GM12892 (cell line): ENCODE data around the gene LIN28A.

Source experiments
- POLR2A ChIP-seq: IDR thresholded peaks from 2 replicates; pipeline ENCODE4 v1.6.1; 2011; ENCODE audit warnings: low read depth, low read length, control low read depth
- POLR2AphosphoS5 ChIP-seq: IDR thresholded peaks from 2 replicates; pipeline ENCODE4 v1.6.1; 2011; ENCODE audit warnings: low read depth, low read length, control low read depth
- TAF1 ChIP-seq: IDR thresholded peaks from 2 replicates; pipeline ENCODE4 v1.6.1; 2011; ENCODE audit warnings: low read depth, mild to moderate bottlenecking, control low read depth, low read length, borderline replicate concordance

GRCh38 chr1:26368486-26368885, 42.1 kb upstream of the LIN28A start:
- TF ChIP-seq POLR2A (no peak), POLR2AphosphoS5 (no peak), TAF1 (no peak)
